ENCODE results near the gene PREX1.

- TF ChIP-seq, protein P1, sequence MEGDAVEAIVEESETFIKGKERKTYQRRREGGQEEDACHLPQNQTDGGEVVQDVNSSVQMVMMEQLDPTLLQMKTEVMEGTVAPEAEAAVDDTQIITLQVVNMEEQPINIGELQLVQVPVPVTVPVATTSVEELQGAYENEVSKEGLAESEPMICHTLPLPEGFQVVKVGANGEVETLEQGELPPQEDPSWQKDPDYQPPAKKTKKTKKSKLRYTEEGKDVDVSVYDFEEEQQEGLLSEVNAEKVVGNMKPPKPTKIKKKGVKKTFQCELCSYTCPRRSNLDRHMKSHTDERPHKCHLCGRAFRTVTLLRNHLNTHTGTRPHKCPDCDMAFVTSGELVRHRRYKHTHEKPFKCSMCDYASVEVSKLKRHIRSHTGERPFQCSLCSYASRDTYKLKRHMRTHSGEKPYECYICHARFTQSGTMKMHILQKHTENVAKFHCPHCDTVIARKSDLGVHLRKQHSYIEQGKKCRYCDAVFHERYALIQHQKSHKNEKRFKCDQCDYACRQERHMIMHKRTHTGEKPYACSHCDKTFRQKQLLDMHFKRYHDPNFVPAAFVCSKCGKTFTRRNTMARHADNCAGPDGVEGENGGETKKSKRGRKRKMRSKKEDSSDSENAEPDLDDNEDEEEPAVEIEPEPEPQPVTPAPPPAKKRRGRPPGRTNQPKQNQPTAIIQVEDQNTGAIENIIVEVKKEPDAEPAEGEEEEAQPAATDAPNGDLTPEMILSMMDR (conservative IDR thresholded peaks at IDR 0.05; ENCODE audit: low read depth, low read length), result no peak
- TF ChIP-seq FOS (IDR thresholded peaks at IDR 0.05; ENCODE audit: low read depth, low read length) (no peak), MXI1 (IDR thresholded peaks at IDR 0.05; ENCODE audit: borderline replicate concordance, low read depth, low read length) (no peak), POLR2A (IDR thresholded peaks at IDR 0.05; ENCODE audit: low read depth, low read length) (no peak), CEBPB (IDR thresholded peaks at IDR 0.05; ENCODE audit: low read depth, low read length) (no peak)
These were observed 110.0 kb downstream of the PREX1 start for GRCh38 chr20:48717680-48718223.
